MCF 10A (cell line): Measurements from ENCODE around the gene IL17RC. TPM values are rescaled to one million over a fixed set of nuclear protein-coding genes. Genes with fewer than 3 reads are reported as not detected.
A peak's percentile ranks its signal among the peaks of the same experiment; 100 is the strongest.

Source experiments
- BruUV-seq: library from RNA; stranded (reverse); fragments of 400-500 nt; replicated peaks from 2 replicates; lab custom pipeline; 2021; lab: Mats Ljungman, UMichigan
- CTCF ChIA-PET: fragments of 300-600 bp; sonication (Branson Sonifier 250); formaldehyde crosslinking; extraction: SDS; loops from one replicate; lab custom pipeline; 2021; ENCODE audit warnings: antibody characterized with exemption, inconsistent platforms; lab: Yijun Ruan, JAX
- POLR2A ChIA-PET: fragments of 300-600, 350-650 bp; sonication (Branson Sonifier 250); formaldehyde crosslinking; extraction: SDS; loops from one replicate; lab custom pipeline; 2020; ENCODE audit warnings: antibody characterized with exemption, inconsistent platforms; lab: Yijun Ruan, JAX
- DNase-seq: peaks from one replicate; pipeline ENCODE4 v3.0.0-alpha.2; 2018; ENCODE audit not compliant: unreplicated experiment
- H3K27ac Mint-ChIP-seq: one replicate; pipeline ENCODE4 v1.8.0; 2022; ENCODE audit warnings: mild to moderate bottlenecking, low read depth, mixed read lengths; ENCODE audit not compliant: unreplicated experiment
- H3K27me3 Mint-ChIP-seq: one replicate; pipeline ENCODE4 v1.8.0; 2022; ENCODE audit warnings: mixed read lengths; ENCODE audit not compliant: insufficient read depth, unreplicated experiment
- H3K36me3 Mint-ChIP-seq: one replicate; pipeline ENCODE4 v1.8.0; 2022; ENCODE audit warnings: mild to moderate bottlenecking, moderate library complexity, mixed read lengths; ENCODE audit not compliant: insufficient read depth, unreplicated experiment
- H3K4me1 Mint-ChIP-seq: one replicate; pipeline ENCODE4 v1.8.0; 2022; ENCODE audit warnings: mixed read lengths; ENCODE audit not compliant: insufficient read depth, unreplicated experiment
- H3K4me3 Mint-ChIP-seq: one replicate; pipeline ENCODE4 v1.8.0; 2022; ENCODE audit warnings: mild to moderate bottlenecking, moderate library complexity, mixed read lengths; ENCODE audit not compliant: unreplicated experiment
- H3K9me3 Mint-ChIP-seq: one replicate; pipeline ENCODE4 v1.8.0; 2022; ENCODE audit warnings: mixed read lengths; ENCODE audit not compliant: unreplicated experiment
- CTCF ChIP-seq: fragments of 200-600 bp; IDR thresholded peaks from one replicate; pipeline ENCODE4 v1.8.0; 2022; ENCODE audit warnings: antibody characterized with exemption, mild to moderate bottlenecking; ENCODE audit not compliant: unreplicated experiment
- intact Hi-C: fragments of 100-400 bp; cut with micrococcal nuclease; formaldehyde crosslinking; loops from 2 replicates; pipeline ENCODE4 v1.14.1; 2022
- total RNA-seq: library from RNA; stranded (reverse); gene quantifications from 2 replicates; pipeline ENCODE4 v1.2.3, GENCODE V29; 2022

Gene IL17RC
- total RNA-seq, 1 experiment from 2014 or later: 25.7 TPM

- Mint-ChIP-seq H3K27me3 (no peaks in the 10 kb centered on the region), H3K27ac (peak overlapping the region; percentile 27), H3K36me3 (no peaks in the 10 kb centered on the region), H3K4me1 (peaks cover 5% of the 10 kb centered on the region), H3K4me3 (no peak overlapping the region), H3K9me3 (no peaks in the 10 kb centered on the region)
- ChIA-PET POLR2A (interaction anchor here (0.9 to 1.5 kb wide), 4 partner anchors 13 to 32 kb away, joined by 3 to 7 read pairs (median 4); no protein-coding TSS in a partner anchor), CTCF (no interaction called here)
- intact Hi-C loops: no loop called here
- DNase-seq: no peak
- no peak for TF ChIP-seq CTCF
- no TSS peak for BruUV-seq
Observed at GRCh38 chr3:9878700-9879099, 38.2 kb upstream of the IL17RC start.

GRCh38 chr3:9879830-9880549 lies 36.9 kb upstream of the IL17RC start, which contains the start of gene CIDEC:
TSS of gene CIDEC (minus strand) at chr3:9880253. CDS start at chr3:9878486, 1,767 bp downstream.
- Mint-ChIP-seq H3K27me3 (no peaks in the 10 kb centered on the region), H3K9me3 (no peaks in the 10 kb centered on the region), H3K36me3 (no peaks in the 10 kb centered on the region), H3K4me3 (no peak within 1 kb of the TSS), H3K27ac (peak within 1 kb of the TSS; percentile 27), H3K4me1 (peaks cover 17% of the 10 kb centered on the region)
- POLR2A ChIA-PET: interaction anchor here (0.6 to 1.5 kb wide), 6 partner anchors 9 to 104 kb away, joined by 3 to 7 read pairs (median 3); no protein-coding TSS in a partner anchor
- BruUV-seq: no TSS peak
- CTCF ChIA-PET: no interaction called here
- no peak for DNase-seq
- intact Hi-C loops: no loop called here
- no peak for TF ChIP-seq CTCF

- intact Hi-C loops: no loop called here
- peak overlapping the region; percentile 57 for H3K27ac Mint-ChIP-seq
- POLR2A ChIA-PET: interaction anchor here (0.5 to 1.6 kb wide), 4 partner anchors 10 to 132 kb away, joined by 3 read pairs; partner anchors contain the start of gene OGG1
- H3K36me3 Mint-ChIP-seq: peaks cover 1% of the 10 kb centered on the region
- BruUV-seq: no TSS peak
- TF ChIP-seq CTCF: no peak
- H3K27me3 Mint-ChIP-seq: no peaks in the 10 kb centered on the region
- H3K9me3 Mint-ChIP-seq: no peaks in the 10 kb centered on the region
- H3K4me3 Mint-ChIP-seq: no peak overlapping the region
- peaks cover 12% of the 10 kb centered on the region for H3K4me1 Mint-ChIP-seq
- no peak for DNase-seq
- CTCF ChIA-PET: interaction anchor here (0.7 kb wide), 1 partner anchor 816 kb away, joined by 3 read pairs; no protein-coding TSS in a partner anchor
Observed at GRCh38 chr3:9881441-9881840, 35.5 kb upstream of the IL17RC start.

- TSS peak; percentile 99 for BruUV-seq
- POLR2A ChIA-PET: interaction anchor here (0.6 to 4.9 kb wide), 20 partner anchors 9 to 134 kb away, joined by 3 to 70 read pairs (median 13); partner anchors contain the start of genes CRELD1, IL17RC, IL17RE and OGG1
- peaks cover 6% of the 10 kb centered on the region for H3K36me3 Mint-ChIP-seq
- CTCF ChIA-PET: interaction anchor here (0.6 to 2.9 kb wide), 14 partner anchors 10 to 76 kb away, joined by 3 to 16 read pairs (median 4); no protein-coding TSS in a partner anchor
- DNase-seq: peak; percentile 53
- peak overlapping the region; percentile 53 for H3K4me3 Mint-ChIP-seq
- H3K9me3 Mint-ChIP-seq: no peaks in the 10 kb centered on the region
- H3K27ac Mint-ChIP-seq: peak overlapping the region; percentile 98
- H3K4me1 Mint-ChIP-seq: peaks cover 17% of the 10 kb centered on the region
- intact Hi-C loops: no loop called here
- TF ChIP-seq CTCF: no peak
- no peaks in the 10 kb centered on the region for H3K27me3 Mint-ChIP-seq
Observed at GRCh38 chr3:9883706-9884554, 33.0 kb upstream of the IL17RC start.
